Brain microvascular endothelial cell (primary cell): Measurements from ENCODE around the gene CCDC146.

Experiments used
- DNase-seq: peaks from one replicate; pipeline ENCODE4 v3.0.0-alpha.2; 2020
- H3K27ac ChIP-seq: fragments of 250-450 bp; sonication (Bioruptor Pico); 2 replicates; pipeline ENCODE4 v1.5.1; 2020; ENCODE audit warnings: mild to moderate bottlenecking, moderate library complexity
- H3K27me3 ChIP-seq: fragments of 250-450 bp; sonication (Bioruptor Pico); replicated peaks from 2 replicates; pipeline ENCODE4 v1.5.1; 2020; ENCODE audit warnings: mild to moderate bottlenecking
- H3K36me3 ChIP-seq: fragments of 250-450 bp; sonication (Bioruptor Pico); replicated peaks from 2 replicates; pipeline ENCODE4 v1.5.1; 2020; ENCODE audit warnings: mild to moderate bottlenecking
- H3K4me3 ChIP-seq: 2 replicates; pipeline ENCODE4 v1.5.1; 2011; ENCODE audit warnings: low read depth, mild to moderate bottlenecking, control low read depth, low read length, moderate library complexity
- in situ Hi-C: cut with HindIII; loops from 2 replicates; pipeline ENCODE4 v1.10.0; 2017; ENCODE audit warnings: low sequenced_read_pairs, low pct_ligation_motif_present
- TF ChIP-seq, protein P1 (sequence below): IDR thresholded peaks from 2 replicates; pipeline ENCODE4 v1.5.1; 2011; ENCODE audit warnings: low read depth, mild to moderate bottlenecking, moderate library complexity, low read length, control low read depth, inconsistent platforms; ENCODE audit errors: missing control alignments

The CCDC146 gene

DNA sequence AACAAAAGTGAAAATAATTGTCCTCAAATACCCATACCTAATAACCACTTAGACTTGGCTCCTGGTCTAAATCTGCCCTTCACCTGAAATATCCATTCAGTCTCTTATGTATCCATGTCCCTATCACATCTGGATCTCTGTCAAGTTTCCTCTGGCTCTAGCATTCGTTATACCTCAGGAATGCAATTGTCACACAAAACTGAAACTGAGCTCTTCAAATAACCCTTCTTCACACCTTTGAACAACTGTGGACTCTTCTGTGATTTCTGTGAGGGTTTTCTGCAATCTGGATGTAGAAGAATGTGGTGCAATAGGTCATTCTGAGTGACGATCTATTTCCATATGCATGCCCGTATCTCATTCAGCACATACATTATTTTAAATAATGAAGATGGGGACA lies 130.7 kb downstream of the CCDC146 start:
- in situ Hi-C loops, result no loop called here
- DNase-seq, result no peak
- Histone ChIP-seq H3K36me3 (no peaks in the 10 kb centered on the region), H3K4me3 (no peak overlapping the region), H3K27ac (no peak overlapping the region), H3K27me3 (no peaks in the 10 kb centered on the region)
- TF ChIP-seq, protein P1, sequence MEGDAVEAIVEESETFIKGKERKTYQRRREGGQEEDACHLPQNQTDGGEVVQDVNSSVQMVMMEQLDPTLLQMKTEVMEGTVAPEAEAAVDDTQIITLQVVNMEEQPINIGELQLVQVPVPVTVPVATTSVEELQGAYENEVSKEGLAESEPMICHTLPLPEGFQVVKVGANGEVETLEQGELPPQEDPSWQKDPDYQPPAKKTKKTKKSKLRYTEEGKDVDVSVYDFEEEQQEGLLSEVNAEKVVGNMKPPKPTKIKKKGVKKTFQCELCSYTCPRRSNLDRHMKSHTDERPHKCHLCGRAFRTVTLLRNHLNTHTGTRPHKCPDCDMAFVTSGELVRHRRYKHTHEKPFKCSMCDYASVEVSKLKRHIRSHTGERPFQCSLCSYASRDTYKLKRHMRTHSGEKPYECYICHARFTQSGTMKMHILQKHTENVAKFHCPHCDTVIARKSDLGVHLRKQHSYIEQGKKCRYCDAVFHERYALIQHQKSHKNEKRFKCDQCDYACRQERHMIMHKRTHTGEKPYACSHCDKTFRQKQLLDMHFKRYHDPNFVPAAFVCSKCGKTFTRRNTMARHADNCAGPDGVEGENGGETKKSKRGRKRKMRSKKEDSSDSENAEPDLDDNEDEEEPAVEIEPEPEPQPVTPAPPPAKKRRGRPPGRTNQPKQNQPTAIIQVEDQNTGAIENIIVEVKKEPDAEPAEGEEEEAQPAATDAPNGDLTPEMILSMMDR, result no peak

DNA sequence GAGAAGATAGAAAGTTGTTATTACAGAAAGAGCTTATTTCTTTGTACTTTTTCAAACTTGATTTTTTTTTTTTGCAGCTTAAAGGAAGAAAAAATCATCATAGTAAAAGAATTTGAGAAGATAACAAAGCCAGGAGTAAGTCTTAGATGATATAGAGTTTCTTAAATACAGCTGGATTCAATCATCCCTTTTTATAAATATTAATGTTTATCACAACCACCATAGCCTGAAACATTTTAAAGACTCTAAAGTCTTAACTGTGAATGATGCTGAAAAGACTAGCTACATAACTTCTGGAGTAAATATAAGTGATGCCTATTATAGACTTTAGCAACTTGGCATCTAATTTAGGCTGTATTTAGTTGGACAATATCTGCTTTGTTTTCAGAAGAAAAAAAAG lies 132.0 kb downstream of the CCDC146 start:
- no peak overlapping the region for H3K4me3 ChIP-seq
- in situ Hi-C loops, result no loop called here
- H3K27ac ChIP-seq, result no peak overlapping the region
- DNase-seq, result no peak
- H3K27me3 ChIP-seq, result no peaks in the 10 kb centered on the region
- H3K36me3 ChIP-seq, result no peaks in the 10 kb centered on the region
- TF ChIP-seq, protein P1, result no peak

DNA sequence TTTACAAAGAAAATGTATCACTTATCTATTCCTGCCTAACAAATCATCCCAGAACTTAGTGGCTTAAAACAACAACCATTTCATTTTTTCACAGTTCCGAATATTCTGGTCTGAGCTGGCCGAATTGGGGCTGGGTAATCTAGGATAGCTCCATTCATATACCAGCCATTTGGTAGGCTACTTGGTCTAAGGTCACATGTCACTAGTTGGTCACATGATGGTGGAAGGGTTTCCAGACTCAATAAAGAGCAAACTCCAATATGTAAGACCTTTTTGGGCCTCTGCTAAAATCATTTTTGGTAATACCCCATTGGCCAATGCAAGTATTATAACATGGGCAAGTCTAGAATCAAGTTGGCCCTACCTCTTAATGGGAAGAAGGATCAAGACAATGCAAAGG lies 132.5 kb downstream of the CCDC146 start:
- in situ Hi-C loops, result no loop called here
- no peak overlapping the region for H3K4me3 ChIP-seq
- TF ChIP-seq, protein P1, result no peak
- no peak overlapping the region for H3K27ac ChIP-seq
- DNase-seq, result no peak
- H3K27me3 ChIP-seq, result no peaks in the 10 kb centered on the region
- H3K36me3 ChIP-seq, result no peaks in the 10 kb centered on the region

DNA sequence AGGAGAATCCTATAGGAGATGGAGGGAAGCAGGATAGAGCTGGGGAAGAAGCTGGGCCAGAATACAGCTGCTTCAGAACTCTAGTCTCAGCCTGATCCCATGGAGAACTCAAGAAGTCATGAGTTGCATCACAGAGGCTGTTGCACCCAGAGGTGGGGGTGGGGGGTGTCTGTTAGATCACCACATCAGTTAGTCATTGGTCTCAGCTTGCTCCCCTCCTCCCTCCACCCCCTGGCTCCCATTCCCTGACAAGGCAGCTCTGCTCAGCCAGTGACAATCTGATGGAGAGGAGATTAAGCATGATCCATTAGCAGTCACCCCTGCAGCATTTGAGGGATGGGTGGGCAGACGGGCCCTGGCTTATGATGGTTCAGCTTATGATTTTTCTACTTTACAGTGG lies 135.6 kb downstream of the CCDC146 start:
- TF ChIP-seq, protein P1, result no peak
- no peaks in the 10 kb centered on the region for H3K27me3 ChIP-seq
- in situ Hi-C loops, result no loop called here
- no peak overlapping the region for H3K4me3 ChIP-seq
- DNase-seq, result peak; percentile 76
- H3K27ac ChIP-seq, result no peak overlapping the region
- H3K36me3 ChIP-seq, result no peaks in the 10 kb centered on the region

DNA sequence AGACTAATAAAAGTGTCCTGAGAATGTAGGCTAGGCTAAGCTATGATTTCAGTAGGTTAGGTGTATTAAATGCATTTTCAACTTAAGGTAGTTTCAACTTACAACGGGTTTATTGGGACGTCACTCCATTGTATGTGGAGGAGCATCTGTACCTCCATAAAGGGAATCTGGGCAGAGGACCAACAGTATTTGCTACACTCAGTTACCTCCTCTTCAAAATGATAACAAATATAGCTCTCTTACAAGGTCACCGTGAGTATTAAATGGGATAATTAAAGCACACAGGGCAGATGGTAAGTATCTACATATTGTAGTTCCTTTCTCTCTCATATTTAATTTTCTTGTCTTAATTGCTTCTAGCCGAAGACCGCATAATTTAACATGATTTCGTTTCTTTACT lies 136.2 kb downstream of the CCDC146 start:
- no peak overlapping the region for H3K4me3 ChIP-seq
- DNase-seq, result no peak
- no peaks in the 10 kb centered on the region for H3K27me3 ChIP-seq
- TF ChIP-seq, protein P1, result no peak
- H3K27ac ChIP-seq, result no peak overlapping the region
- in situ Hi-C loops, result no loop called here
- no peaks in the 10 kb centered on the region for H3K36me3 ChIP-seq

DNA sequence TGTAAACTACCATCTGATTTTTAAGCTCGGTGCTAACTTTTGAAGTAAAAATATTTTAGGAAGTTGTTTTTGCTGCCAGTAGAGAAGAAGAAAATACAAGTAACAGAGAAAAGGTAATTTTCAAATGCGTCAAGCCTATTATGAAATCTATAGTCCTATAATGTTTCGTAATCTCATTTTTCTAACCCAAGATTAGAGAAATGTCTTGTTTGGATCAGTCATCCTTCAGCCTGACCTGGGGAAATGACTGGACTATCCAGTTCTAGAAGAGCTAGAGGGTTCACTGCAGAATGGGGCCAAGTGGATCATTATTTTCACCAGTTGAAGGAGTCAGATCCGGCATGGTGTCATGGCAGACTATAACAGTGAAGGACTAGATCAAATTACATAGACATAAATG lies 139.9 kb downstream of the CCDC146 start:
- Histone ChIP-seq H3K27ac (no peak overlapping the region), H3K36me3 (no peaks in the 10 kb centered on the region), H3K4me3 (no peak overlapping the region), H3K27me3 (no peaks in the 10 kb centered on the region)
- TF ChIP-seq, protein P1, result no peak
- in situ Hi-C loops, result no loop called here
- no peak for DNase-seq
